ENCODE data around the gene XRCC2.
"Not testable (repeated sequence)": the region's sequence is repeated elsewhere in the genome, so short reads cannot be mapped to it uniquely, and the experiment has no call there.

The XRCC2 gene

GRCh38 chr7:152692196-152692595 lies 16.3 kb upstream of the XRCC2 start:
- not testable (repeated sequence) for H3K27me3 ChIP-seq (ENCODE audit: control insufficient read depth in 5 of 5, insufficient read depth in 4 of 5, low read length in 5 of 5); H3K9ac ChIP-seq (ENCODE audit: low read length in 5 of 5); H3K4me1 ChIP-seq (ENCODE audit: control insufficient read depth in 5 of 5, insufficient read depth in 5 of 5, low read length in 5 of 5); H3K36me3 ChIP-seq (ENCODE audit: control insufficient read depth in 5 of 5, insufficient read depth in 5 of 5, low read length in 5 of 5); H3K9me3 ChIP-seq (ENCODE audit: control insufficient read depth in 5 of 5, low read length in 5 of 5); H3K4me3 ChIP-seq (ENCODE audit: low read depth in 1 of 5, low read length in 5 of 5); H3K27ac ChIP-seq (ENCODE audit: low read depth, low read length)

GRCh38 chr7:152683297-152683696 lies 7.4 kb upstream of the XRCC2 start:
- Histone ChIP-seq H3K4me3 (ENCODE audit: low read depth in 1 of 5, low read length in 5 of 5) (no peak overlapping the region), H3K27ac (ENCODE audit: low read depth, low read length) (no peak overlapping the region), H3K36me3 (ENCODE audit: control insufficient read depth in 5 of 5, insufficient read depth in 5 of 5, low read length in 5 of 5) (no peaks in the 10 kb centered on the region), H3K4me1 (ENCODE audit: control insufficient read depth in 5 of 5, insufficient read depth in 5 of 5, low read length in 5 of 5) (no peaks in the 10 kb centered on the region), H3K27me3 (ENCODE audit: control insufficient read depth in 5 of 5, insufficient read depth in 4 of 5, low read length in 5 of 5) (no peaks in the 10 kb centered on the region), H3K9me3 (ENCODE audit: control insufficient read depth in 5 of 5, low read length in 5 of 5) (no peaks in the 10 kb centered on the region), H3K9ac (ENCODE audit: low read length in 5 of 5) (no peak overlapping the region)

- Histone ChIP-seq H3K36me3 (ENCODE audit: control insufficient read depth in 5 of 5, insufficient read depth in 5 of 5, low read length in 5 of 5) (no peaks in the 10 kb centered on the region), H3K27ac (ENCODE audit: low read depth, low read length) (no peak overlapping the region), H3K4me1 (ENCODE audit: control insufficient read depth in 5 of 5, insufficient read depth in 5 of 5, low read length in 5 of 5) (peaks cover 0 to 15% (median 11%) of the 10 kb centered on the region in 5 donors), H3K27me3 (ENCODE audit: control insufficient read depth in 5 of 5, insufficient read depth in 4 of 5, low read length in 5 of 5) (no peaks in the 10 kb centered on the region), H3K9ac (ENCODE audit: low read length in 5 of 5) (no peak overlapping the region), H3K9me3 (ENCODE audit: control insufficient read depth in 5 of 5, low read length in 5 of 5) (no peaks in the 10 kb centered on the region), H3K4me3 (ENCODE audit: low read depth in 1 of 5, low read length in 5 of 5) (no peak overlapping the region)
Observed at GRCh38 chr7:152677808-152678670, 2.1 kb upstream of the XRCC2 start.

- Histone ChIP-seq H3K27ac (ENCODE audit: low read depth, low read length) (no peak overlapping the region), H3K4me3 (ENCODE audit: low read depth in 1 of 5, low read length in 5 of 5) (peak overlapping the region; percentile 57 to 87 (median 82)), H3K9ac (ENCODE audit: low read length in 5 of 5) (peak overlapping the region in 4 of 5 donors; percentile 48 to 87 (median 70))
Observed at GRCh38 chr7:152674860-152675758, 832 bp downstream of the XRCC2 start.

GRCh38 chr7:152673897-152674296 lies 2.0 kb downstream of the XRCC2 start:
- Histone ChIP-seq H3K9me3 (ENCODE audit: control insufficient read depth in 5 of 5, low read length in 5 of 5) (no peaks in the 10 kb centered on the region), H3K27ac (ENCODE audit: low read depth, low read length) (no peak overlapping the region), H3K9ac (ENCODE audit: low read length in 5 of 5) (no peak overlapping the region), H3K27me3 (ENCODE audit: control insufficient read depth in 5 of 5, insufficient read depth in 4 of 5, low read length in 5 of 5) (no peaks in the 10 kb centered on the region), H3K4me1 (ENCODE audit: control insufficient read depth in 5 of 5, insufficient read depth in 5 of 5, low read length in 5 of 5) (peaks cover 0 to 15% (median 11%) of the 10 kb centered on the region in 5 donors), H3K36me3 (ENCODE audit: control insufficient read depth in 5 of 5, insufficient read depth in 5 of 5, low read length in 5 of 5) (no peaks in the 10 kb centered on the region), H3K4me3 (ENCODE audit: low read depth in 1 of 5, low read length in 5 of 5) (no peak overlapping the region)

More at GRCh38 chr7:152674860-152675758, 832 bp downstream of the XRCC2 start:
- no peaks in the 10 kb centered on the region for H3K9me3 ChIP-seq (ENCODE audit: control insufficient read depth in 5 of 5, low read length in 5 of 5)
- H3K27me3 ChIP-seq (ENCODE audit: control insufficient read depth in 5 of 5, insufficient read depth in 4 of 5, low read length in 5 of 5): no peaks in the 10 kb centered on the region
- H3K4me1 ChIP-seq (ENCODE audit: control insufficient read depth in 5 of 5, insufficient read depth in 5 of 5, low read length in 5 of 5): peaks cover 0 to 15% (median 11%) of the 10 kb centered on the region in 5 donors
- no peaks in the 10 kb centered on the region for H3K36me3 ChIP-seq (ENCODE audit: control insufficient read depth in 5 of 5, insufficient read depth in 5 of 5, low read length in 5 of 5)

- Histone ChIP-seq H3K27ac (ENCODE audit: low read depth, low read length) (no peak overlapping the region), H3K4me1 (ENCODE audit: control insufficient read depth in 5 of 5, insufficient read depth in 5 of 5, low read length in 5 of 5) (peaks cover 0 to 15% (median 11%) of the 10 kb centered on the region in 5 donors), H3K9ac (ENCODE audit: low read length in 5 of 5) (no peak overlapping the region), H3K27me3 (ENCODE audit: control insufficient read depth in 5 of 5, insufficient read depth in 4 of 5, low read length in 5 of 5) (no peaks in the 10 kb centered on the region), H3K9me3 (ENCODE audit: control insufficient read depth in 5 of 5, low read length in 5 of 5) (no peaks in the 10 kb centered on the region), H3K4me3 (ENCODE audit: low read depth in 1 of 5, low read length in 5 of 5) (no peak overlapping the region), H3K36me3 (ENCODE audit: control insufficient read depth in 5 of 5, insufficient read depth in 5 of 5, low read length in 5 of 5) (no peaks in the 10 kb centered on the region)
Observed at GRCh38 chr7:152672626-152673025, 3.3 kb downstream of the XRCC2 start.

- H3K27ac ChIP-seq (ENCODE audit: low read depth, low read length): no peak overlapping the region
- no peaks in the 10 kb centered on the region for H3K9me3 ChIP-seq (ENCODE audit: control insufficient read depth in 5 of 5, low read length in 5 of 5)
- peaks cover 0 to 3% (median 0%) of the 10 kb centered on the region in 5 donors for H3K4me1 ChIP-seq (ENCODE audit: control insufficient read depth in 5 of 5, insufficient read depth in 5 of 5, low read length in 5 of 5)
- no peaks in the 10 kb centered on the region for H3K27me3 ChIP-seq (ENCODE audit: control insufficient read depth in 5 of 5, insufficient read depth in 4 of 5, low read length in 5 of 5)
- H3K4me3 ChIP-seq (ENCODE audit: low read depth in 1 of 5, low read length in 5 of 5): no peak overlapping the region
- no peaks in the 10 kb centered on the region for H3K36me3 ChIP-seq (ENCODE audit: control insufficient read depth in 5 of 5, insufficient read depth in 5 of 5, low read length in 5 of 5)
- H3K9ac ChIP-seq (ENCODE audit: low read length in 5 of 5): no peak overlapping the region
Observed at GRCh38 chr7:152669758-152670157, 6.2 kb downstream of the XRCC2 start.

- no peak overlapping the region for H3K4me3 ChIP-seq (ENCODE audit: low read depth in 1 of 5, low read length in 5 of 5)
- H3K36me3 ChIP-seq (ENCODE audit: control insufficient read depth in 5 of 5, insufficient read depth in 5 of 5, low read length in 5 of 5): no peaks in the 10 kb centered on the region
- H3K27me3 ChIP-seq (ENCODE audit: control insufficient read depth in 5 of 5, insufficient read depth in 4 of 5, low read length in 5 of 5): no peaks in the 10 kb centered on the region
- H3K9ac ChIP-seq (ENCODE audit: low read length in 5 of 5): no peak overlapping the region
- H3K27ac ChIP-seq (ENCODE audit: low read depth, low read length): no peak overlapping the region
- no peaks in the 10 kb centered on the region for H3K9me3 ChIP-seq (ENCODE audit: control insufficient read depth in 5 of 5, low read length in 5 of 5)
- peaks cover 0 to 10% (median 0%) of the 10 kb centered on the region in 5 donors for H3K4me1 ChIP-seq (ENCODE audit: control insufficient read depth in 5 of 5, insufficient read depth in 5 of 5, low read length in 5 of 5)
Observed at GRCh38 chr7:152668975-152669374, 7.0 kb downstream of the XRCC2 start.

- Histone ChIP-seq H3K27me3 (ENCODE audit: control insufficient read depth in 5 of 5, insufficient read depth in 4 of 5, low read length in 5 of 5) (no peaks in the 10 kb centered on the region), H3K9me3 (ENCODE audit: control insufficient read depth in 5 of 5, low read length in 5 of 5) (no peaks in the 10 kb centered on the region), H3K4me3 (ENCODE audit: low read depth in 1 of 5, low read length in 5 of 5) (no peak overlapping the region), H3K36me3 (ENCODE audit: control insufficient read depth in 5 of 5, insufficient read depth in 5 of 5, low read length in 5 of 5) (no peaks in the 10 kb centered on the region), H3K27ac (ENCODE audit: low read depth, low read length) (no peak overlapping the region), H3K4me1 (ENCODE audit: control insufficient read depth in 5 of 5, insufficient read depth in 5 of 5, low read length in 5 of 5) (peaks cover 0 to 14% (median 4%) of the 10 kb centered on the region in 5 donors), H3K9ac (ENCODE audit: low read length in 5 of 5) (no peak overlapping the region)
Observed at GRCh38 chr7:152667958-152668357, 8.0 kb downstream of the XRCC2 start.

GRCh38 chr7:152666078-152666477 lies 9.9 kb downstream of the XRCC2 start:
- no peak overlapping the region for H3K4me3 ChIP-seq (ENCODE audit: low read depth in 1 of 5, low read length in 5 of 5)
- no peak overlapping the region for H3K9ac ChIP-seq (ENCODE audit: low read length in 5 of 5)

More at GRCh38 chr7:152666078-152666477, 9.9 kb downstream of the XRCC2 start:
- no peaks in the 10 kb centered on the region for H3K36me3 ChIP-seq (ENCODE audit: control insufficient read depth in 5 of 5, insufficient read depth in 5 of 5, low read length in 5 of 5)
- H3K27ac ChIP-seq (ENCODE audit: low read depth, low read length): no peak overlapping the region
- no peaks in the 10 kb centered on the region for H3K9me3 ChIP-seq (ENCODE audit: control insufficient read depth in 5 of 5, low read length in 5 of 5)
- no peaks in the 10 kb centered on the region for H3K27me3 ChIP-seq (ENCODE audit: control insufficient read depth in 5 of 5, insufficient read depth in 4 of 5, low read length in 5 of 5)
- H3K4me1 ChIP-seq (ENCODE audit: control insufficient read depth in 5 of 5, insufficient read depth in 5 of 5, low read length in 5 of 5): peaks cover 0 to 14% (median 4%) of the 10 kb centered on the region in 5 donors

Measured in subcutaneous abdominal adipose tissue (tissue), 5 donors.